Right hindlimb (tissue), 1 donor: ENCODE data around the gene SRSF2.
A peak's percentile ranks its signal among the peaks of the same experiment; 100 is the strongest.
"Not testable (repeated sequence)": the region's sequence is repeated elsewhere in the genome, so short reads cannot be mapped to it uniquely, and the experiment has no call there.

Source experiments
- DNase-seq: peaks from one replicate; pipeline ENCODE4 v3.0.0-alpha.2; 2018

Gene SRSF2

GRCh38 chr17:76700270-76700616, 36.9 kb downstream of the SRSF2 start:
- DNase-seq = peak; percentile 55

- DNase-seq = not testable (repeated sequence)
Observed at GRCh38 chr17:76698466-76698977, 38.6 kb downstream of the SRSF2 start.

GRCh38 chr17:76697702-76698465, 39.2 kb downstream of the SRSF2 start:
- peak; percentile 37 for DNase-seq

GRCh38 chr17:76696763-76697701, 40.1 kb downstream of the SRSF2 start:
- DNase-seq = peak; percentile 49

GRCh38 chr17:76695059-76695831, 41.9 kb downstream of the SRSF2 start:
- no peak for DNase-seq

- no peak for DNase-seq
Observed at GRCh38 chr17:76691379-76692191, 45.5 kb downstream of the SRSF2 start.

GRCh38 chr17:76690596-76691280, 46.4 kb downstream of the SRSF2 start:
- no peak for DNase-seq

- DNase-seq = no peak
Observed at GRCh38 chr17:76689859-76690258, 47.3 kb downstream of the SRSF2 start.

- no peak for DNase-seq
Observed at GRCh38 chr17:76688165-76688622, 48.9 kb downstream of the SRSF2 start.

GRCh38 chr17:76687298-76688164, 49.6 kb downstream of the SRSF2 start:
- peak; percentile 76 for DNase-seq

GRCh38 chr17:76686538-76687297, 50.4 kb downstream of the SRSF2 start:
- no peak for DNase-seq

GRCh38 chr17:76685846-76686245, 51.3 kb downstream of the SRSF2 start:
- no peak for DNase-seq

GRCh38 chr17:76685366-76685765, 51.8 kb downstream of the SRSF2 start:
- DNase-seq = no peak

- no peak for DNase-seq
Observed at GRCh38 chr17:76684756-76685155, 52.4 kb downstream of the SRSF2 start.
